Kasumi-1 (cell line): Measurements from ENCODE around the gene OR13J1.

Source experiments
- DNase-seq, 2 experiments: peaks; one replicate each; lab custom pipeline; 2025; lab: John Stamatoyannopoulos, UW

OR13J1 gene

DNA sequence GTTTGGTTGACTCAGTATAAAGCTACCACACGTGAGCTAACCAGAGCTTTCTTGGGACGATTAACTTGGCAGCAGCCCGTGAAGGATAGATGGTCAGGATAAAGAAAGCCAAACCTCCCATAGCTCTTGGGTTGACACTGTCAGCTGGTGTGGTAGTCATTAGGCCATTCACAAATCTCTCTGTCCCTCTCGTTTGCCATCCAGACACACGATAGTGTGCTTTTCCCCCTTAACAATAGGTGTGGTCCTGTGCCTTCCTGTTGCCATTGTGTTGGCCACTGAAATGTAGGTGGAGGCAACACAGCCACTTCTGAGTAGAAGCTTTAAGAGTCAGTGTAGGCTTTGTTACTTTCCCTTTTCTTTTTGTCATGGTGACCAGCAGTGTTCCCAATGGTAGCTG lies 11.7 kb downstream of the OR13J1 start:
- DNase-seq = no peak

DNA sequence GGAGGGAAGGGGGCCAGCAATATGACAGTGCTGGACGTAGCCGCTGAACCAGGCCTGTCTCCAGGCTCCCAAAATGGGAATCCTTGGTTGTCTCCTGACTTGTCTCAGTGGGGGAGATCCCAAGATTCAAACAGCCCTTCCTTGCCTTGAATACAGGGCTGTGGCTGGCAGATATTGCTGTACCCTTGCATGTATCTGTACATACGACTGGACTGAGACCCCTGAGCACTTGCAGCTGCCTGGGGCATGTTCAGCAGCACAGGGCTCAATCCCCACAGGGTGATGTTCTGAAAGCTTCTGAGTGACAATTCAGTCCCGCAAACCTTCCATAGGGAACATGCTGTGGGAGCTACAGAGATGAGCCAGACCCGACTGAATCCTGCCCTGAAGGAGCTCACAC lies 13.3 kb downstream of the OR13J1 start:
- no peak for DNase-seq

DNA sequence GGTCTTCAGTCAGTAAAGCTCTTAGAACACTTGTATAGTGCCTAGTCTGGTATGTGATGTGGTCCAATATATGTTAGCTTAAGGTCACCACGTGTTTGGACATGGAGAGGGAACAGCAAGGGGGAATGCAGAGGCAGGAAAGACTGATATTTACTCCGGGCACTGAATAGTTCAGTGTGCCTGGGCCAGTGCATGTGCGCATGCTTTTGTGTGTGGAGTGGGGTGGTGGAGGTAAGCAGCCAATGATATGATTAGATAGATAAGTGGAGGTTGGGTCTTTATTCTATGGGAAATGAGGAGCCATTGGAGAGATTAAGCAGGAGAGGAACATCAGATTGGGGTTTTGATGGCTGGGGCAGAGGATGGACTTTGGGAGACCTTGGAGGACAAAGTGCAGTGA lies 14.0 kb downstream of the OR13J1 start:
- no peak for DNase-seq

DNA sequence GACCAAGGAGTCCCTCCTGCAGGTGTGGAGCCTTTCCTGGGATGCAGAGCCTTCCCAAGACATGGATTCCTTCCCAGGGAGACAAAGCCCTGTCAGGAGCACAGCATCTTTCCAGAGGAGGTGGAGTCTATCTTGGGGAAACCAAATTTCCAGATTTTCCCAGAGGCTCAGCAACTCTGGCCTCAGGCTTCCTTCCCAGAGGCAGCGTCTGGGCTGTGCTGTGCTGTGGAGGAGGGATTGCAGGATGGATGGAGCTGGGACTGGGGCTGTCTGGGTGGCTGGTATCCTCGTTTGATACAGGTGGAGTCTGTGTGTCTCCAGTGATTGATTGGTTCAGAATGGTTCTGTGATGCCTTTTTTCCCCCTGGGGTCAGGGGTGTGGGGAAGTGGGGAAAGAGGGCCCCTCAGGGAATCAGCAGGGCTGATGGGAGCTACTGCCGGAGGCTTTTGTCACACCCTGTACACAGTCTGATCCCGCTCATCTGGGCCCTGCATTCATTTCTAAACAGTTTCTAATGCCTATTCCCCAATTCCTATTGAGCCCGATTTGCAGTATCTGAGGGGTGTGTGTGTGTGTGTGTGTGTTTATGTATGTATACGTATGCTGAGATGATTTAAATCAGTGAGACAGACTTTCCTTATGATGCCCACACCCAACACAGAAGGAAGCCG lies 16.0 kb downstream of the OR13J1 start:
- no peak for DNase-seq

DNA sequence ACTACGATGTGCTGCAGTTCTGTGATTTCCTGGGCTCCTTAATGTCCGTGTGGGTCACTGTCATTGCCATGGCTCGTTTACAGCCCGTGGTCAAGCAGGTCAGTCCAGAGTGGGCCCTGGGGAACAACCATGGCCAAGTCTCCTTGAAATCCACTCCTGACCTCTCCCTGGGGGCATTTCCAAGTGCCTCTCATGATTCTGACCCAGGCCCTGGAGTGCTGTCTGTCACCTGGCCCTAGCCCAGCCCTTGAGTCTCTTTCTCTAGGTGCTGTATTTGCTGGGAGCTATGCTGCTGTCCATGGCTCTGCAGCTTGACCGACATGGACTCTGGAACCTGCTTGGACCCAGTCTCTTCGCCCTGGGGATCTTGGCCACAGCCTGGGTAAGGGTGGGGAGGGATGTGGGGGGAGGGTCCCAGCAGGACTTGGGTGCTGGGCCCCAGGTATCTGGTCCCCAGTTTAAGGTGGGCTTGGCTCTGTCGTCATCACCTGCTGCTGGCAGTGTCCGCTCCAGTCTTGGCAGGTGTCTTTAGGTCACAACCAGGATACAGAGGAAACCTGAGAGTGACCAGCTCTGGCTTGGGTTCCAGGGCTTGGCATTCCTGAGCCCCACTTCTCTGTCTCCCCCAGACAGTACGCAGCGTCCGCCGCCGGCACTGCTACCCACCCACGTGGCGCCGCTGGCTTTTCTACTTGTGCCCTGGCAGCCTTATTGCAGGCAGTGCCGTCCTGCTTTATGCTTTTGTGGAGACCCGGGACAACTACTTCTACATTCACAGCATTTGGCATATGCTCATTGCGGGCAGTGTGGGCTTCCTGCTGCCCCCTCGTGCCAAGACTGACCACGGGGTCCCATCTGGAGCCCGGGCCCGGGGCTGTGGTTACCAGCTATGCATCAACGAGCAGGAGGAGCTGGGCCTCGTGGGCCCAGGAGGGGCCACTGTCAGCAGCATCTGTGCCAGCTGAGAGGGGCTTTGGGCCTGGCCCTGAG lies 17.0 kb downstream of the OR13J1 start:
- DNase-seq = no peak

DNA sequence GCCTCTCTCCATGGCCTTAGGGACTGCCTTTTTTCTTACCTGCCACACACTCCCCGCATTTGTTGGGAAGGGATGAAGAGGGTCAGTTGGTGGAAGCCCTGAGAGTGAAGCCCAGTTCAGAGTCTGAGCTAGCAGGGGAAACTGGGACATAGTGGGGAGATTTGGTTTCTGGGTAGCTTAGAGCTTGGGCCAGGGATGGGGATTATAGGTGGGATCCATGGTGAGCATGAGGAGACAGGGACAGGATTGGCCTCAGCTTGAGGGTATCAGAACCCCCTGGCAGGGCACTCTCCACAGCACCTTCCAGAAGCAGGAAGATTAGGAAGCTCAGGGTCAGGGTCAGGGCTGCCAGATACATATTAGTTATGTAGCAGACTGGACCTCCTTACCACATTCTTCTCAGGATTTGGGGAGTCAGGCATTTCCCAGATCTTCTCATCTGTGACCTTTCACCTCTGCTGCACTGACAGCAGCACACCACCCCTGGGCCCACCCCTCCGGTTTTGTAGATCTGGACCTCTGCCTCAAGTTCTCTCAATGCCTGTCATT lies 17.9 kb downstream of the OR13J1 start:
- DNase-seq = no peak

DNA sequence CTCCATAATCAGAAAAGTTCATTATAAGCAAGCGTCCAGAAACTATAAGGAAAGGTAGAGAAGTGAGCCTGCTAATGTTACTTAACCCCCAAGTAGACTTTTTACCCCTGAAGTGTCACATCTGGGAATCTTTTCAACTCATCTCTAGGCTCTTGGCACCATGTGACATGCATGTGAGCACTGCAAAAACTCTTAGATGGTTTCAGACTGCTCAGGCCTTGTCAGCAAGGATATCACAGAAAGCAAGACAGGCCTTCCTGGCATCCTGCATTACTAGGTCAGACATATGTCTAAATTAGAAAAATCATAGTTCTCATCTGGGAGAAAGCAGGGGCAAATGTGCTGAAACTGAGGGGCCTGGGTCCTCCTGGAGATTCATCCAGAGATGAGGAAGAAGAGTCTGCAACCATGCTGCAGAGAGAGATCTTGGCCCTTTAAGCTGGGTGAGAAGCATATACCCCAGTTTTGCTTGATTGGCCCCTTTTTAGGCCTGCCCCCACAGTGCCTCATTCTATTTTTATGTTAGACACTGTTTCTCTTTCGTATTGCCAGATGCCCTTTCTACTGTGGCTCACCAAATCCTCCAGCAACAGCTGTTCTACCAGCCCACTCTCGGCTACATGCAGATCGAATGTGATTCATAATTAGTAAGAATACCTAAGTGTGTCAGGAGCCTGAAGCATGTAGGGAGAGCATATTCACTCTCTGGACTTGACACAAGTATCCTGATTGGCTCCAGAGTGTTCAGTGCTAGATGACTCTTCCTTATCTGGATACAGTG lies 22.2 kb downstream of the OR13J1 start:
- DNase-seq = no peak

DNA sequence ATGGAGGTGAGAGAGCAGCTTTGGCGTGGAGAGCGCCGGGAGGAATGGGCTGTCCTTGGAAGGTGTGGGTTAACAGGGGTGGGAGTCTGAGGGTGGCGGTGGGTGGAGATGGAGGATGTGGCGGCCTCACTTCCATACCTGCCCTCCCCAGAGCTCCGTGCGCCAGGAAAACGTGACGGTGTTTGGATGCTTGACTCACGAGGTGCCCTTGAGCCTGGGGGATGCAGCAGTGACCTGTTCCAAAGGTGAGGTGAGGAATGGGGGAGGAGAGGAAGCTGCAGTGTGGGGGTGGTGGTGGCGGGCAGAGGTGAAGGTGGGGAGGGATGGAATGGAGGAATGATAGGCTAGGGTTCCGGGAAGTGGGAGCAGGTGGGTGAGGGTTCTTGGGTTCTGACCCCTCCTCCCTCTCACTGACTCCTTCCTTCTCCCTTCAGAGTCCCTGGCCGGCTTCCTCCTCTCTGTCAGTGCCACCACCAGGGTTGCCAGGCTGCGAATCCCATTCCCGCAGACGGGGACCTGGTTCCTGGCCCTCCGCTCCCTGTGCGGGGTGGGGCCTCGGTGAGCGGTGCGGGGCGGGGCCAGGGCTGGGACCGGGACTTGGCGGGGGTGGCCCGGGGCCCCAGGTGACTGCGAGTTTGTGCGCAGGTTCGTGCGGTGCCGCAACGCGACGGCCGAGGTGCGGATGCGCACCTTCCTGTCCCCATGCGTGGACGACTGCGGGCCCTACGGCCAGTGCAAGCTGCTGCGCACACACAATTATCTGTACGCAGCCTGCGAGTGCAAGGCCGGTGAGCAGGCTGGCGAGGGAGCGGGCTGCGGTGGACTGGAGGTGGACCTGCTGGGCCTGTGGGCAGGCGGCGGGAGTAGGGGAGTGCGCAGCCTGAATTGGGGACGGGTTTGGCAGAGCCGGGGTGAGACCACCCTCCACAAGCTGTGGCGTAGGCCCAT lies 24.1 kb downstream of the OR13J1 start:
- DNase-seq = no peak

DNA sequence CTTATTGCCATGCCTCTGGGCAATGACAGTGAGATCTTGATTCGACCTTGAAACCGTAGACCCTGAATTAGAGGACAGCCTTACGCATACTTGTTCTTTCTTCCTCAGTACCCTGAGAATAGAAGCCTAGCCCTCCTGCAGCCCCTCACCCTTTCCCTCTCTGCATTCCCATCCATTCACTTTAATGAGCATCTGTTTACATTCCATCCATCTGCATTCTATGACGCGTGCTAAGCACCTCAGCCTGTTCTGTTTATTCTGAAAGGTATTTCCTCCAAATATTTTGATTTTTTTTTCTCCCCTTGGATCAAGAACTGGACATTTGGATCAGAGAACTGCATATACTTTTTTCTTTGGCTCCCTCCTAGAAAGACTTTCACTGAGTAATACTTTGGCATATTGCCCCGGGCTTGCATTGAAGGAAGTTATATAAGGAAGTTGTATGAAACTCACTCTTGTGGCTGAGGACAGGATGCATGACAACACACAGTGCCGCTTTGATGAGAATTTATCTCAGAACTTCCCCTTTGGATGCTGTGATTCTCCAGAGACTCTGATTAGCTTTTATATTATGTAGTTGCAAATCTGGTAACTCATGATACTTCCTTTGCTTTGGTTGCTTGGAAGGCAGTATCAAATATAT lies 25.5 kb downstream of the OR13J1 start:
- DNase-seq = peak; percentile 98 to 99

DNA sequence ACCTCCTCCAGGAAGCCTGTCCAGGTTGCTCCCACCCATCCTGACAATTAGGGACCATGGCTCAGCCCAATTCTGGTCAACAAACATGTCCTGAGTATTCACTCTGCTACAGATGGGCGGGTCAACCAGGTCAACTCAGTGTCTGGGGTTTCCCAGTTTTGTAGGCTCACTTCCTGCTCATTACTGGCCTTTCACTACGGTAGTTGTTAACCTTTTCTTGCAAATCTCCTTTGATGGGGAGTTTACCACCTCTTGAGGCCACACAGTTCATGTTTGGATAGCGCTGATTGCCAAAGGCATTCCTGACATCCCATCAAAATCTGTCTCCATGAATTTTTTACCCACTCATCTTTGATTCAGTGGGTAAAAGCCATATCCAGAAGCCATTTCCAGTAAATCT lies 27.4 kb downstream of the OR13J1 start:
- DNase-seq = no peak

DNA sequence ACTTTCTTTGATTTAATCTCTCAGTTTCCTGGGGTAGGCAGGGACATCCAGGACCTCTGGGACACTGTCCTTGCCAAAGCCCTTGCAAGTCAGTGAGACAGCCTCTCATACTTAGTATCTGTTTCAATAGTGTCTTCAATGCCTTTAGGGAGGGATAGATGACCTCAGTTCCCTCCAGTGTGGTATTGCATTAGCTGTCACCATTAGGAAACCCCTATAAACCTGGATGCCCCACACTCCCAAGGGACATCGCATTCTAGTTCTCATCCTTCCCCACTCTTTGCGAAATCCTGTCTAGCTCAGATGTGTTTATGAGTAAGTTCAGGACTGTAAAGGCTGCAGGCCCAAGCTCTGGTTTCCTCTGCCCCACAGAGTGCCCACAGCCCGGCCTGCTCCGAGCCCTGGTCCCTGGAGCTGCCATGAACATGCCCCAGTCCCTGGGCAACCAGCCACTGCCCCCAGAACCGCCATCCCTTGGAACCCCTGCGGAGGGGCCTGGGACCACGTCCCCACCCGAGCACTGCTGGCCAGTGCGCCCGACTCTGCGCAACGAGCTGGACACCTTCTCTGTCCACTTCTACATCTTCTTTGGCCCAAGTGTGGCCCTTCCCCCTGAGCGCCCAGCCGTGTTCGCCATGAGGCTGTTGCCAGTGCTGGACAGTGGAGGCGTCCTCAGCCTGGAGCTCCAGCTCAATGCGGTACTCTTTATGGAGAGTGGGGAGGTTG lies 28.0 kb downstream of the OR13J1 start:
- no peak for DNase-seq

DNA sequence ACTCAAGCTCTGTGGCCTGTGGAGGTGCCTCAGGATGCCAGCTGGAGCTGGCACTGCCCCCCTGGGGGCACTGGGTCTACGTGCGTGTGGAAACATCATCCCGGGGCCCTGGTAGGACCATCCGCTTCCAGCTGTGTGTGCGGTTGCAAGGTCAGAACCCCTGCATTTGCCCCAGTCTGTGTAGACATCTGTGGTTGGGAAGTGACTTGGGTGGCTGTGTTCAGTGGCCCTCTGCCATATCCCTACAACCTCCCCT lies 28.6 kb downstream of the OR13J1 start:
- no peak for DNase-seq

DNA sequence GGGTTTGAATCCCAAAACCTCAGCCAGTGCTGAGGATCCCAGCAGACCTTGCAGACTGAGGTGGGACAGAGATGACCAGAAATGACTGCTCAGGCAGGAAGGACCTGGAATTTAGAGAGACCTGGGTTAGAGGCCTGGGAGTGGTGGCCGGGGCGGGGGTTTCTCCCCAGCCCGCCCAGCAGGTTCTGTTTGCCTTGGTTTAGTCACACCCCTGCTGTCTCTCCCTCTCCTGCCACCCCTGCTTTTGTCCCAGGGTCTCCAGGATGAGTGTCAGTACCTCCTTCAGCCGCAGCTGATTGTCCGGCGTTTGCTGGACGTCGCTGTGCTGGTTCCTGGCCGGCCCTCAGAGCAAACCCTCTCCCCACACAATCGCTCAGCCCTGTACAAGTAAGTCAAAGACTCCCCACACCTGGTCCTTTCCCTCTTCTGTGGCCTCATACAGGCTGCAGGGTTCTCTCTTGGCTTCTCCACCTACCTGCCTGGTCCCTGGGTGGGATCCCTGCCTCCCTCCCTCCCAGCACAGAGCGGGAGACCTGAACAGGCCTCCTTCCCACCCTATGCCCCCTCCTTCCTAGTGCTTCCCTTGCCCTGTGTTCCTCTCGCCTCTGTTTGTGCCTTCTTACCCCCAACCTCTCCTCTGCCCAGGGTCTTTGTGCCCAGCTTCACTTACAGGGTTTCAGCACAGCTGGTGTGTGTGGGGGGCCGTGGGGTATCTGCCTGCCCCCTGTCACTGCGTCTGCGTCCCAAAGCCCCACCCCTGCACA lies 29.1 kb downstream of the OR13J1 start:
- no peak for DNase-seq

DNA sequence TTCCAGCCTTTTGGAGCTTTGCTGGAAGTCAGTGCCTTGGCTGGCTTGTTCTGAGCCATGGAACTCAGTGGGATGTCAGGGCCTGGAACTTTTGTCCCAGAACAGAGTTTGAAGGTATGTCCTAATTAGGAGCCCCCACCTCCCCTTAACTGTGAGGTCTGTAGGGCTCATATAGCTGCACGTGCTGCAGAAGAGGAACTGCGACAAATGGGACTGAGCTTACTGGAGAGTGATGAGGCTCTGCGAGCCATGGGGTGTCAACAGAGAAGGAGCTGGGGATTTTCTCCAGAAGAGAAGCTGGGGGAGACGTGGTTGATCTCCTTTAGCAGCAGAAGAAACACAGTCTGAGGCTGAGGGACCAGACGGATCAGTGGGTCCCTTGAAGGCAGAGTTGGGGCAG lies 30.3 kb downstream of the OR13J1 start:
- DNase-seq = no peak

DNA sequence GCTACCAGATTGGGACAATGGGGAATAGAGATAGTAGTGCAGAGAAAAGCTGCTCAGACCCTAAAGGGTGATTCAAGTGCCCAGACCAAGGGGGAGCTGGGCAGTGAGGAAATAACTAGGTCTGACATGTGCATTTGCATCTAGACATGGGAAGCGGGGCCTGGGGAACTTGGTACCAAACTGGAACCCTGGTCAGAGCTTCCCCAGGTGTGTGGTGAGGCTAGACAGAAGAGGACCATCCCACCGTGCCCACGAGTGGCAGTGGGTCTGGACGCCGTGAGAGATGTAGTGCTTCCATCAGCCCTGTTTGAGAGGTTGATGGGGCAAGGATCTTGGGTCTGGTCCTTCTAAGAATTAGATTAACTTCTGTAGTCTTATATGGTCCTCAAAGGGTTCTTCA lies 33.6 kb downstream of the OR13J1 start:
- DNase-seq = no peak

DNA sequence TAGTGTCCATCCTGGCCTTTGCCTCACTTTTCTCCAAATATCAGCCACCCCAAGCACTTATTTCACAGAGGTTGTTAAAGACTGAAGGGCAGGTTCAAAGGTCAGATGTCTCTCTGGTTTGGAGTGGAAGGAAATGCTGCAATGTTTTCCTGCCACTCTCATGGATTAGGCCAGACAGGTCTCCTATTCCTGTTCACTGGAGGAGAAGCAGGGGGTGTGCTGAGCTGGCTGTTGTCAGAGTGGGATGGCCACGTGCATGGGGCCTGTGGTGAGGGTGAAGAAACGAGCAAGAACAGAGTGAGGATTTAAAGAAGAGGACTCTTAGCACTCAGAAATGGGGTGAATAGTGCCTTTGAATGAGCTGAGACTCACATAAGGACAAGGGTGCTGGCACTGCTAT lies 34.4 kb downstream of the OR13J1 start:
- DNase-seq = no peak

DNA sequence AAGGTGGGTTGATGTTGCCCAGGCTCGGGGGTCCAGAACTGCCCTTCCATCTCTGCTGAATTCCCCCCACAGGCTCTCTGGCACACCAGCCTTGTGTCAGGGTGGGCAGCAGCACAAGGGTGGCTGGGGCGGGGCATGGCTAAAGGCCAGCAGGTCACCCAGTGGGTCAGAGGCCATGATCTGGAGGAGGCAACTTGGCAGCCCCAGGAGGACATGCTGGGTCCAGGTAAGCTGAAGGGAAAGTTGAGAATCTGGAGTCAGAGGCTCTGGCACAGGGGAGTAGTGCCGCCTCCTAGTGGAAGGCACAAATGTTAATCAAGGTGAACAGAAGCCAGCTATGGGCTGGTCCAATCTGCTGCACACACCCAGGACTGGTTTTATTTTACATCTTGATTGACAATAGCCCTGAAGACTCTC lies 35.0 kb downstream of the OR13J1 start:
- DNase-seq = peak in 1 of 2 experiments; percentile 26

DNA sequence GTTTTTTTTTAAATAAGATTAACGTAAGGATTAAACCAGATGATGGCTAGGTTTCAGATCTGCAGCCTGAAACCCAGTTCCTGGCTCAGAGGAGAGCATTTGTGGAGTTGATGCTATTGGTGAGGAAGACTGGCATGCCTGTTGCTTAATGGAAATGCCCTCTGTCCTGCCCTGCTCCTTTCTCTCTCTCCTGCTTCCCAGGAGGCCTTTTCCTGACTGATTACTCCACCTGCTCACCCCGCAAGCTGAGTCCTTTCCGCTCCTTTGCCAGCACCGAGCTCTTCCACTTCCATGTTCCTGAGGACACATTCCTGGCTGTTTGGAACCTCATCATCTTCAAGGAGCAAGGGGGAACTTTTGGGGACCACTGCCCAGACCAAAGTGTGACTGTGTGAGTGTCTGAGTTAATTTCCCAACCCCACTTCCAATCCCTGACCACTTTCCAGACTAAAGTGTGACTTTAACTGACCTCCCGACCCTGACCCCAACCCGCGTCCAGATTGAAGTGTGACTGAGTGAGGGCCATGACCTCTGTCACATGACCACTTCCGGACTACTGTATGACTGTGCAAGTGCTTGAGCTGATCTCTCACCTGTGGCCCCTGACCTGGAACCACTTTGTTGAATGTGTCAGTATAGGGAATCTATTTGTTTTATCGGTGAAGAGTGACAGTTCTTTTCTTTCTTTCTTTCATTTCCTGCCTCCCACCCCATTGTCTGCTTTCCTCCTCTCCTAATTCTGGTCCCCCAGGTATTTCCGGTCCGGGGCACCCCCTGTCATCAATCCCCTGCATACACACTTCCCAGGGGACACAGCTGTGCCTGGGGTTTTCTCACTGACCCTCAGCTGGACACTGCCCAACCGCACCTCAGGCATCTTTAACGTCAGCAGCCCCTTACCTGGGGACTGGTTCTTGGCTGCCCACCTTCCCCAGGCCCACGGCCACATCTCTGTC lies 35.7 kb downstream of the OR13J1 start:
- DNase-seq = no peak
